GM19395 (cell line): ENCODE data around the gene FAM9C.

Experiments
- ATAC-seq: cut with Tn5 transposase; IDR thresholded peaks from one replicate; pipeline ENCODE4 v1.9.1; 2021; ENCODE audit warnings: mild to moderate bottlenecking, moderate library complexity; ENCODE audit not compliant: unreplicated experiment

Gene FAM9C

DNA sequence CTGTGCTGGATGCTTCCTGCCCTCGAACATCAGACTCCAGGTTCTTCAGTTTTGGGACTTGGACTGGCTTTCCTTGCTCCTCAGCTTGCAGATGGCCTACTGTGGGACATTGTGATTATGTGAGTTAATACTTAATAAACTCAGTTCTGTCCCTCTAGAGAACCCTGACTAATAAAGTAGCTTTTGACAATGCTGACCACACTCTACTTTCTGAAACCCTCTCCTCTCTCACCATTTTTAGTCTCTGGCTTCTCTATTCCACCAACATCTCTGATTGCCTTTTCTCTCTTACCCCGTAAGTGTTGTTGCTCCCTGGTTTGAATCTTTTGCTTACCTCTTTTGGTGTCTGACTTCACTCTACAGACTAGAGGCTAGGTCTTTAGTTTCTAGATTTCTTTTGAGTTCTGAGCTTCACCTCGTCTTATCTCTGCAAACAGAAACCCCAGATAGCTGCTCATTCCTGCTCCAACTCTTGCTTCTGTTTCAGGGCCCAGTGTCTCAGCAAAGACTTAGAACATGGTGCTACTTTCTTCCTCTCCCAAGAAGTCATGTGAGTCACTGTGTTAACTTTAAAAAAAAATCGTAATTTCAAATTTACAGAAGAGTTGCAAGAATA lies 58.1 kb downstream of the FAM9C start:
- peak; percentile 55 for ATAC-seq
